Caco-2 (cell line): ENCODE data around the gene ASB10. TPM values are rescaled to one million over a fixed set of nuclear protein-coding genes. Genes with fewer than 3 reads are reported as not detected.

Source experiments
- BruUV-seq: library from RNA; stranded (reverse); fragments of 400-500 nt; replicated peaks from 2 replicates; lab custom pipeline; 2021; lab: Mats Ljungman, UMichigan
- CTCF ChIA-PET: fragments of 300-600 bp; sonication (Branson Sonifier 250); formaldehyde crosslinking; loops from one replicate; lab custom pipeline; 2022; ENCODE audit warnings: antibody characterized with exemption; lab: Charles Lee
- POLR2A ChIA-PET: fragments of 300-600 bp; sonication (Branson Sonifier 250); formaldehyde crosslinking; loops from one replicate; lab custom pipeline; 2022; ENCODE audit warnings: antibody characterized with exemption; lab: Charles Lee
- DNase-seq, 2 experiments: peaks; one replicate each; pipeline versions ENCODE4 v3.0.0 to v3.0.0-alpha.2; 2020 to 2022
- H3K27me3 ChIP-seq: replicated peaks from 2 replicates; pipeline ENCODE4 v1.6.0; 2011; ENCODE audit warnings: low read length; ENCODE audit not compliant: control insufficient read depth, insufficient read depth
- H3K36me3 ChIP-seq: 2 replicates; pipeline ENCODE4 v1.5.1; 2011; ENCODE audit warnings: low read length; ENCODE audit not compliant: control insufficient read depth, insufficient read depth
- H3K4me1 ChIP-seq: fragments of 250-450 bp; sonication (Bioruptor Pico); 2 replicates; pipeline ENCODE4 v1.5.1; 2020; ENCODE audit warnings: mild to moderate bottlenecking
- H3K4me3 ChIP-seq: 2 replicates; pipeline ENCODE4 v1.5.1; 2011; ENCODE audit warnings: low read depth, mild to moderate bottlenecking, control low read depth, low read length
- H3K9me3 ChIP-seq: fragments of 250-450 bp; sonication (Bioruptor Pico); 2 replicates; pipeline ENCODE4 v1.5.1; 2020; ENCODE audit warnings: mild to moderate bottlenecking, moderate library complexity
- H3K27ac Mint-ChIP-seq: one replicate; pipeline ENCODE4 v1.8.0; 2022; ENCODE audit warnings: mixed read lengths; ENCODE audit not compliant: unreplicated experiment
- H3K27me3 Mint-ChIP-seq: one replicate; pipeline ENCODE4 v1.8.0; 2022; ENCODE audit warnings: mixed read lengths; ENCODE audit not compliant: insufficient read depth, unreplicated experiment
- H3K36me3 Mint-ChIP-seq: one replicate; pipeline ENCODE4 v1.8.0; 2022; ENCODE audit warnings: mild to moderate bottlenecking, mixed read lengths; ENCODE audit not compliant: insufficient read depth, unreplicated experiment
- H3K4me1 Mint-ChIP-seq: one replicate; pipeline ENCODE4 v1.8.0; 2022; ENCODE audit warnings: low read depth, mixed read lengths; ENCODE audit not compliant: unreplicated experiment
- H3K4me3 Mint-ChIP-seq: one replicate; pipeline ENCODE4 v1.8.0; 2022; ENCODE audit warnings: mild to moderate bottlenecking, moderate library complexity, mixed read lengths; ENCODE audit not compliant: unreplicated experiment
- H3K9me3 Mint-ChIP-seq: one replicate; pipeline ENCODE4 v1.8.0; 2022; ENCODE audit warnings: mixed read lengths; ENCODE audit not compliant: unreplicated experiment
- intact Hi-C: fragments of 100-400 bp; cut with micrococcal nuclease; formaldehyde crosslinking; loops from one replicate; pipeline ENCODE4 v1.10.0; 2022; ENCODE audit not compliant: unreplicated experiment
- total RNA-seq: library from RNA; stranded (reverse); gene quantifications from 2 replicates; pipeline ENCODE4 v1.2.3, GENCODE V29; 2022
- TF ChIP-seq, protein P1 (sequence below), 2 experiments: fragments of 200-600 bp in 1 of 2; IDR thresholded peaks; 1 replicate in 1 of 2; 2 replicates in 1 of 2; pipeline versions ENCODE4 v1.5.1 to v1.8.0; 2011 to 2022; ENCODE audit warnings: antibody characterized with exemption in 1 of 2, control low read depth in 1 of 2, inconsistent platforms in 1 of 2, low read depth in 1 of 2, low read length in 1 of 2, mild to moderate bottlenecking in 1 of 2, moderate library complexity in 1 of 2; ENCODE audit not compliant: insufficient read depth in 1 of 2, severe bottlenecking in 1 of 2, unreplicated experiment in 1 of 2

Gene ASB10
- total RNA-seq, 1 experiment from 2014 or later = not detected

DNA sequence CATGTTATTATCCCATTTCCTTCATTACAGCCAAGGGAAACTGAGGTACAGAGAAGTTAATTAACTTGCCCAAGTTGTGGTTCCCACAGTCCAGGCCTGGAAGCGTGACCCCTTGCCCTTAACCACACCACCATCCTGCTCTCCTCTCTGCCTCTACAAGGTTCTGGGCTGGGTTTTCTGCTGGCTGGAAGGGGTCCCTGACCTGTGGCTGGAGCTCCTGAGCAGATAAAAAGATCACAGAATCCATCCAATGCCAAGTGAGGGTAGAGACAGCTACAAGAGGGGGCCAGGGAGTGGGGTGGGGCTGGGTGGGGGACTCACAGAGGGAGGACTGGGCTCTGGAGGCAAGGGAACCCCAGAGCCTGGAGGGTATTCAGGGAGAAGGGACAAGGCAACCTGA is 9.7 kb downstream of the ASB10 start:
- H3K4me1 ChIP-seq = no peaks in the 10 kb centered on the region
- no peaks in the 10 kb centered on the region for H3K9me3 Mint-ChIP-seq
- no peak overlapping the region for H3K4me3 Mint-ChIP-seq
- BruUV-seq = no TSS peak
- no peaks in the 10 kb centered on the region for H3K36me3 ChIP-seq
- H3K9me3 ChIP-seq = no peaks in the 10 kb centered on the region
- peak in 1 of 2 experiments; percentile 20 for DNase-seq
- no peak overlapping the region for H3K27ac Mint-ChIP-seq
- H3K27me3 Mint-ChIP-seq = peaks cover 21% of the 10 kb centered on the region
- intact Hi-C loops = no loop called here
- no peaks in the 10 kb centered on the region for H3K4me1 Mint-ChIP-seq
- CTCF ChIA-PET = interaction anchor here (0.8 kb wide), 1 partner anchor 53 kb away, joined by 3 read pairs; no protein-coding TSS in a partner anchor
- no peak overlapping the region for H3K4me3 ChIP-seq
- H3K27me3 ChIP-seq = no peaks in the 10 kb centered on the region
- TF ChIP-seq, protein P1, sequence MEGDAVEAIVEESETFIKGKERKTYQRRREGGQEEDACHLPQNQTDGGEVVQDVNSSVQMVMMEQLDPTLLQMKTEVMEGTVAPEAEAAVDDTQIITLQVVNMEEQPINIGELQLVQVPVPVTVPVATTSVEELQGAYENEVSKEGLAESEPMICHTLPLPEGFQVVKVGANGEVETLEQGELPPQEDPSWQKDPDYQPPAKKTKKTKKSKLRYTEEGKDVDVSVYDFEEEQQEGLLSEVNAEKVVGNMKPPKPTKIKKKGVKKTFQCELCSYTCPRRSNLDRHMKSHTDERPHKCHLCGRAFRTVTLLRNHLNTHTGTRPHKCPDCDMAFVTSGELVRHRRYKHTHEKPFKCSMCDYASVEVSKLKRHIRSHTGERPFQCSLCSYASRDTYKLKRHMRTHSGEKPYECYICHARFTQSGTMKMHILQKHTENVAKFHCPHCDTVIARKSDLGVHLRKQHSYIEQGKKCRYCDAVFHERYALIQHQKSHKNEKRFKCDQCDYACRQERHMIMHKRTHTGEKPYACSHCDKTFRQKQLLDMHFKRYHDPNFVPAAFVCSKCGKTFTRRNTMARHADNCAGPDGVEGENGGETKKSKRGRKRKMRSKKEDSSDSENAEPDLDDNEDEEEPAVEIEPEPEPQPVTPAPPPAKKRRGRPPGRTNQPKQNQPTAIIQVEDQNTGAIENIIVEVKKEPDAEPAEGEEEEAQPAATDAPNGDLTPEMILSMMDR (IDR thresholded peaks at IDR 0.05; ENCODE audit: insufficient read depth in 1 of 2, low read depth in 1 of 2, low read length in 1 of 2, severe bottlenecking in 1 of 2, unreplicated experiment in 1 of 2) = no peak
- POLR2A ChIA-PET = no interaction called here
- no peaks in the 10 kb centered on the region for H3K36me3 Mint-ChIP-seq

DNA sequence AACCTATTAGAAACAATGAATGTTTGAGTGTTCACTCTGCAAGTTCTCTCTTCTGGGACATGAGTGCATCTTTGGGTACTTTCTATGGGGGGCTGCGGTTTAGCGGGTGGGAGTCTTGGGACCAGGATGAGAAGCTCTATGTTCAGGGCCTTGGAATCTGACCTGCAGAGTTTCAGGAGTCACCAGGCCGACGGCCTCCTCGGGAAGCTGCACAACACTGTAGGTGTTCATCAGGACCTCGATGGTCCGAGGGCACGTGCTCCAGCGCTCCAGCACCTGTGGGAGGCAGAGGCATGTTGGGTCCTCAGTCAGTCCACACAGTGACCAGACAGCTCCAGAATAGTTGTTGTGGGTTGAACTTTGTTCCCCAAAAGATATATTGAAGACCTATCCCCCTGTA is 10.6 kb downstream of the ASB10 start:
- Histone ChIP-seq H3K27me3 (no peaks in the 10 kb centered on the region), H3K36me3 (no peaks in the 10 kb centered on the region), H3K9me3 (no peaks in the 10 kb centered on the region), H3K4me3 (no peak overlapping the region), H3K4me1 (no peaks in the 10 kb centered on the region)
- intact Hi-C loops = no loop called here
- TF ChIP-seq, protein P1 (IDR thresholded peaks at IDR 0.05; ENCODE audit: insufficient read depth in 1 of 2, low read depth in 1 of 2, low read length in 1 of 2, severe bottlenecking in 1 of 2, unreplicated experiment in 1 of 2) = no peak
- H3K9me3 Mint-ChIP-seq = no peaks in the 10 kb centered on the region
- no peak overlapping the region for H3K27ac Mint-ChIP-seq
- peak in 1 of 2 experiments; percentile 20 for DNase-seq
- no TSS peak for BruUV-seq
- no peaks in the 10 kb centered on the region for H3K36me3 Mint-ChIP-seq
- H3K4me3 Mint-ChIP-seq = no peak overlapping the region
- POLR2A ChIA-PET = no interaction called here
- CTCF ChIA-PET = interaction anchor here (0.8 kb wide), 1 partner anchor 53 kb away, joined by 3 read pairs; no protein-coding TSS in a partner anchor
- peaks cover 23% of the 10 kb centered on the region for H3K27me3 Mint-ChIP-seq
- H3K4me1 Mint-ChIP-seq = no peaks in the 10 kb centered on the region

DNA sequence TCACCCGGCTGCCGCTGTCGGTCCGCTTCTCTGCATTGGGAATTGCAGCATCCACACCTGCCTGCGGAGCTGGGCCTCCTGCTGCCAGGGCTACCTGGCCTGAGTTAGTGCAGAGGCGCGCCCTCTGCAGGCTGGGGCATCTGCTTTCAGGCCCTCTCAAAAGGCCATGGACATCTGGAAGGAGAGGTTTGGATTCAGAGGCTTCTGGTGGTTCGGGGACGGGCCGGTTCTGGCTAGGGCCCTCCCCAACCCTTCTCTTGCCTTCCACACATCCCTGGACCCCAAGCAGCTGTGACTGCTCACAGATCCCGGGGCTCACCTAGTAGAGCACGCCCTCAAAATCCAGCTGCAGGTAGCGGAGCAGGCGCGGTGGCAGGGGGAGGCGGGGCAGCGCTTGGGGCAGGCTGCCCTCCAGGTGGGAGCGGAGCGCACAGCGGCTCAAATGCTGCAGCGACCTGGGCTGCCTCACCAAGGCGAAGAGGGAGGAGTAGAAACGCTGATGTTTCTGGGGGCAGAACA is 11.2 kb downstream of the ASB10 start:
- no TSS peak for BruUV-seq
- Histone ChIP-seq H3K4me1 (no peaks in the 10 kb centered on the region), H3K9me3 (no peaks in the 10 kb centered on the region), H3K4me3 (no peak overlapping the region), H3K27me3 (no peaks in the 10 kb centered on the region), H3K36me3 (no peaks in the 10 kb centered on the region)
- peak; percentile 26 to 40 for DNase-seq
- no peak overlapping the region for H3K4me3 Mint-ChIP-seq
- TF ChIP-seq, protein P1 (IDR thresholded peaks at IDR 0.05; ENCODE audit: insufficient read depth in 1 of 2, low read depth in 1 of 2, low read length in 1 of 2, severe bottlenecking in 1 of 2, unreplicated experiment in 1 of 2) = no peak
- H3K4me1 Mint-ChIP-seq = no peaks in the 10 kb centered on the region
- intact Hi-C loops = no loop called here
- H3K27me3 Mint-ChIP-seq = peaks cover 23% of the 10 kb centered on the region
- ChIA-PET POLR2A (no interaction called here), CTCF (interaction anchor here (0.9 kb wide), 1 partner anchor 10 kb away, joined by 8 read pairs; no protein-coding TSS in a partner anchor)
- H3K27ac Mint-ChIP-seq = no peak overlapping the region
- H3K36me3 Mint-ChIP-seq = no peaks in the 10 kb centered on the region
- no peaks in the 10 kb centered on the region for H3K9me3 Mint-ChIP-seq
